CD8-positive, alpha-beta memory T cell (primary cell): ENCODE data around the gene MOB2. TPM values are rescaled to one million over a fixed set of nuclear protein-coding genes. Genes with fewer than 3 reads are reported as not detected.

Experiments used
- CTCF ChIA-PET: fragments of 350-600 bp; sonication (Branson Sonifier 250); formaldehyde crosslinking; loops from one replicate; lab custom pipeline; 2021; ENCODE audit warnings: antibody characterized with exemption; lab: Charles Lee
- POLR2A ChIA-PET: fragments of 350-600 bp; sonication (Branson Sonifier 250); formaldehyde crosslinking; loops from one replicate; lab custom pipeline; 2021; ENCODE audit warnings: antibody characterized with exemption; lab: Charles Lee
- DNase-seq, 5 donors: peaks; one replicate each; pipeline versions ENCODE4 v3.0.0 to v3.0.0-alpha.2; 2020 to 2022; ENCODE audit warnings: mixed read lengths in 1 of 5
- H3K27ac ChIP-seq: one replicate; pipeline ENCODE4 v1.7.0; 2013; ENCODE audit warnings: low read depth, mild to moderate bottlenecking, low read length, moderate library complexity
- H3K27me3 ChIP-seq: 2 replicates; pipeline ENCODE4 v1.7.0; 2013; ENCODE audit warnings: low read length, mild to moderate bottlenecking; ENCODE audit not compliant: insufficient read depth, poor library complexity, severe bottlenecking
- H3K36me3 ChIP-seq: 2 replicates; pipeline ENCODE4 v1.7.0; 2013; ENCODE audit warnings: mild to moderate bottlenecking, low read length, moderate library complexity; ENCODE audit not compliant: insufficient read depth
- H3K4me1 ChIP-seq: 2 replicates; pipeline ENCODE4 v1.7.0; 2013; ENCODE audit warnings: mild to moderate bottlenecking, low read length, moderate library complexity; ENCODE audit not compliant: insufficient read depth
- H3K4me3 ChIP-seq: 2 replicates; pipeline ENCODE4 v1.7.0; 2013; ENCODE audit warnings: mild to moderate bottlenecking, low read length
- H3K9me3 ChIP-seq: 2 replicates; pipeline ENCODE4 v1.7.0; 2013; ENCODE audit warnings: mild to moderate bottlenecking, low read length
- H3K27ac Mint-ChIP-seq, 8 donors: one replicate each; pipeline ENCODE4 v1.8.0; 2020 to 2021; ENCODE audit warnings: mixed read lengths in 8 of 8, mild to moderate bottlenecking in 6 of 8, inconsistent platforms in 3 of 8, moderate library complexity in 3 of 8
- H3K27me3 Mint-ChIP-seq, 2 donors: one replicate each; pipeline ENCODE4 v1.8.0; 2020 to 2021; ENCODE audit warnings: mixed read lengths in 2 of 2, mild to moderate bottlenecking in 1 of 2, moderate library complexity in 1 of 2
- H3K36me3 Mint-ChIP-seq, 3 donors: one replicate each; pipeline ENCODE4 v1.8.0; 2020 to 2021; ENCODE audit warnings: mixed read lengths in 3 of 3, inconsistent platforms in 1 of 3, mild to moderate bottlenecking in 1 of 3
- H3K4me1 Mint-ChIP-seq, 3 donors: one replicate each; pipeline ENCODE4 v1.8.0; 2020 to 2021; ENCODE audit warnings: mixed read lengths in 3 of 3, inconsistent platforms in 1 of 3, mild to moderate bottlenecking in 1 of 3
- H3K4me3 Mint-ChIP-seq, 7 donors: one replicate each; pipeline ENCODE4 v1.8.0; 2020 to 2021; ENCODE audit warnings: mixed read lengths in 7 of 7, mild to moderate bottlenecking in 6 of 7, moderate library complexity in 4 of 7, inconsistent platforms in 2 of 7
- H3K9me3 Mint-ChIP-seq, 5 donors: one replicate each; pipeline ENCODE4 v1.8.0; 2020 to 2022; ENCODE audit warnings: mixed read lengths in 5 of 5, mild to moderate bottlenecking in 3 of 5, moderate library complexity in 2 of 5, inconsistent platforms in 1 of 5
- polyA plus RNA-seq: library from polyadenylated mRNA; unstranded; fragments of 300-500 nt; fragmentation: Illumina TruSeq; gene quantifications from one replicate; pipeline ENCODE4 v1.2.3, GENCODE V29; 2021
- total RNA-seq, 2 experiments: library from RNA; stranded (reverse); gene quantifications; one replicate each; pipeline ENCODE4 v1.2.3, GENCODE V29; 2021

The MOB2 gene
- total and polyA plus RNA-seq, 3 experiments from 2014 or later, result 26.6 to 67.4 (median 28.7) TPM

GRCh38 chr11:1494650-1495049 is 8.1 kb upstream of the MOB2 start:
- peaks cover 65 to 70% (median 68%) of the 10 kb centered on the region in 3 donors for H3K4me1 Mint-ChIP-seq
- H3K27ac Mint-ChIP-seq, result peak overlapping the region in 1 of 8 donors; percentile 22

GRCh38 chr11:1493650-1494244 is 7.2 kb upstream of the MOB2 start:
- H3K36me3 Mint-ChIP-seq, result peaks cover 0 to 24% (median 11%) of the 10 kb centered on the region in 3 donors
- peaks cover 0 to 2% of the 10 kb centered on the region in 2 donors for H3K27me3 Mint-ChIP-seq

More at GRCh38 chr11:1494650-1495049, 8.1 kb upstream of the MOB2 start:
- Histone ChIP-seq H3K27me3 (no peaks in the 10 kb centered on the region), H3K27ac (no peak overlapping the region), H3K9me3 (no peaks in the 10 kb centered on the region), H3K4me1 (peaks cover 1% of the 10 kb centered on the region), H3K4me3 (no peak overlapping the region), H3K36me3 (no peaks in the 10 kb centered on the region)
- Mint-ChIP-seq H3K27me3 (peaks cover 0 to 2% of the 10 kb centered on the region in 2 donors), H3K9me3 (no peaks in the 10 kb centered on the region), H3K4me3 (no peak overlapping the region), H3K36me3 (peaks cover 0 to 27% (median 16%) of the 10 kb centered on the region in 3 donors)
- ChIA-PET POLR2A (no interaction called here), CTCF (no interaction called here)
- no peak for DNase-seq

GRCh38 chr11:1491379-1491778 is 4.8 kb upstream of the MOB2 start:
- Histone ChIP-seq H3K9me3 (no peaks in the 10 kb centered on the region), H3K36me3 (no peaks in the 10 kb centered on the region), H3K27me3 (no peaks in the 10 kb centered on the region), H3K4me1 (peaks cover 18% of the 10 kb centered on the region), H3K27ac (no peak overlapping the region), H3K4me3 (no peak overlapping the region)
- Mint-ChIP-seq H3K4me1 (peaks cover 50 to 70% (median 51%) of the 10 kb centered on the region in 3 donors), H3K36me3 (peaks cover 0 to 10% (median 2%) of the 10 kb centered on the region in 3 donors), H3K9me3 (peaks cover 0 to 1% (median 0%) of the 10 kb centered on the region in 5 donors), H3K4me3 (no peak overlapping the region), H3K27me3 (no peaks in the 10 kb centered on the region), H3K27ac (no peak overlapping the region)
- DNase-seq, result peak in 1 of 5 donors; percentile 1
- CTCF ChIA-PET, result no interaction called here
- POLR2A ChIA-PET, result no interaction called here

More at GRCh38 chr11:1493650-1494244, 7.2 kb upstream of the MOB2 start:
- peak overlapping the region in 2 of 8 donors; percentile 26 to 88 for H3K27ac Mint-ChIP-seq
- no peaks in the 10 kb centered on the region for H3K27me3 ChIP-seq
- no peaks in the 10 kb centered on the region for H3K9me3 ChIP-seq
- no peak overlapping the region for H3K27ac ChIP-seq
- ChIA-PET CTCF (no interaction called here), POLR2A (no interaction called here)
- H3K9me3 Mint-ChIP-seq, result peaks cover 0 to 1% (median 0%) of the 10 kb centered on the region in 5 donors
- peaks cover 4% of the 10 kb centered on the region for H3K4me1 ChIP-seq
- no peaks in the 10 kb centered on the region for H3K36me3 ChIP-seq
- peaks cover 67 to 74% (median 69%) of the 10 kb centered on the region in 3 donors for H3K4me1 Mint-ChIP-seq
- peak overlapping the region in 1 of 7 donors; percentile 9 for H3K4me3 Mint-ChIP-seq
- H3K4me3 ChIP-seq, result no peak overlapping the region
- no peak for DNase-seq

- Mint-ChIP-seq H3K4me3 (no peak overlapping the region), H3K4me1 (peaks cover 42 to 70% (median 48%) of the 10 kb centered on the region in 3 donors), H3K36me3 (peaks cover 0 to 10% (median 1%) of the 10 kb centered on the region in 3 donors), H3K27me3 (no peaks in the 10 kb centered on the region), H3K9me3 (peaks cover 0 to 1% (median 0%) of the 10 kb centered on the region in 5 donors), H3K27ac (no peak overlapping the region)
- H3K27me3 ChIP-seq, result no peaks in the 10 kb centered on the region
- no peak overlapping the region for H3K4me3 ChIP-seq
- no peak overlapping the region for H3K27ac ChIP-seq
- no peak for DNase-seq
- no peaks in the 10 kb centered on the region for H3K36me3 ChIP-seq
- CTCF ChIA-PET, result no interaction called here
- no peaks in the 10 kb centered on the region for H3K9me3 ChIP-seq
- peaks cover 23% of the 10 kb centered on the region for H3K4me1 ChIP-seq
- POLR2A ChIA-PET, result no interaction called here
These were observed 4.1 kb upstream of the MOB2 start for GRCh38 chr11:1490651-1491050.

- Histone ChIP-seq H3K4me3 (no peak overlapping the region), H3K36me3 (no peaks in the 10 kb centered on the region), H3K27me3 (no peaks in the 10 kb centered on the region), H3K9me3 (no peaks in the 10 kb centered on the region), H3K27ac (no peak overlapping the region), H3K4me1 (peaks cover 23% of the 10 kb centered on the region)
- Mint-ChIP-seq H3K27me3 (no peaks in the 10 kb centered on the region), H3K4me1 (peaks cover 33 to 67% (median 40%) of the 10 kb centered on the region in 3 donors), H3K4me3 (peak overlapping the region in 1 of 7 donors; percentile 78), H3K9me3 (peaks cover 0 to 1% (median 0%) of the 10 kb centered on the region in 5 donors), H3K36me3 (peaks cover 0 to 17% (median 3%) of the 10 kb centered on the region in 3 donors), H3K27ac (peak overlapping the region in 5 of 8 donors; percentile 43 to 94 (median 54))
- peak in 1 of 5 donors; percentile 39 for DNase-seq
- CTCF ChIA-PET, result no interaction called here
- POLR2A ChIA-PET, result no interaction called here
These were observed 2.1 kb upstream of the MOB2 start for GRCh38 chr11:1488575-1489180.

GRCh38 chr11:1487851-1488574 is 1.4 kb upstream of the MOB2 start:
- H3K36me3 Mint-ChIP-seq, result peaks cover 0 to 21% (median 3%) of the 10 kb centered on the region in 3 donors
- DNase-seq, result peak in 1 of 5 donors; percentile 40
- H3K27ac Mint-ChIP-seq, result peak overlapping the region in 5 of 8 donors; percentile 43 to 94 (median 52)
- no peaks in the 10 kb centered on the region for H3K27me3 Mint-ChIP-seq
- no peaks in the 10 kb centered on the region for H3K36me3 ChIP-seq
- no peak overlapping the region for H3K4me3 Mint-ChIP-seq
- peaks cover 30 to 64% (median 38%) of the 10 kb centered on the region in 3 donors for H3K4me1 Mint-ChIP-seq
- ChIA-PET POLR2A (no interaction called here), CTCF (interaction anchor here (0.9 kb wide), 1 partner anchor 106 kb away, joined by 3 read pairs; no protein-coding TSS in a partner anchor)
- peaks cover 23% of the 10 kb centered on the region for H3K4me1 ChIP-seq
- H3K9me3 ChIP-seq, result no peaks in the 10 kb centered on the region
- H3K27me3 ChIP-seq, result no peaks in the 10 kb centered on the region
- H3K4me3 ChIP-seq, result no peak overlapping the region
- no peak overlapping the region for H3K27ac ChIP-seq
- H3K9me3 Mint-ChIP-seq, result peaks cover 0 to 1% (median 0%) of the 10 kb centered on the region in 5 donors

- peaks cover 23% of the 10 kb centered on the region for H3K4me1 ChIP-seq
- H3K27ac ChIP-seq, result no peak overlapping the region
- no peak overlapping the region for H3K4me3 ChIP-seq
- Mint-ChIP-seq H3K36me3 (peaks cover 0 to 24% (median 3%) of the 10 kb centered on the region in 3 donors), H3K4me3 (peak overlapping the region in 3 of 7 donors; percentile 17 to 48 (median 31)), H3K9me3 (peaks cover 0 to 1% (median 0%) of the 10 kb centered on the region in 5 donors), H3K4me1 (peaks cover 23 to 57% (median 31%) of the 10 kb centered on the region in 3 donors), H3K27me3 (no peaks in the 10 kb centered on the region), H3K27ac (peak overlapping the region in 4 of 8 donors; percentile 33 to 52 (median 38))
- ChIA-PET POLR2A (no interaction called here), CTCF (interaction anchor here (0.9 kb wide), 1 partner anchor 106 kb away, joined by 3 read pairs; no protein-coding TSS in a partner anchor)
- no peaks in the 10 kb centered on the region for H3K9me3 ChIP-seq
- peak in 1 of 5 donors; percentile 39 for DNase-seq
- no peaks in the 10 kb centered on the region for H3K36me3 ChIP-seq
- H3K27me3 ChIP-seq, result no peaks in the 10 kb centered on the region
These were observed 692 bp upstream of the MOB2 start for GRCh38 chr11:1487091-1487850.
